Measurements from ENCODE around the gene MYO10. TPM values are rescaled to one million over a fixed set of nuclear protein-coding genes. Genes with fewer than 3 reads are reported as not detected.

The MYO10 gene
- total RNA-seq, 2 experiments from 2014 or later = 0.03 to 1.7 TPM

DNA sequence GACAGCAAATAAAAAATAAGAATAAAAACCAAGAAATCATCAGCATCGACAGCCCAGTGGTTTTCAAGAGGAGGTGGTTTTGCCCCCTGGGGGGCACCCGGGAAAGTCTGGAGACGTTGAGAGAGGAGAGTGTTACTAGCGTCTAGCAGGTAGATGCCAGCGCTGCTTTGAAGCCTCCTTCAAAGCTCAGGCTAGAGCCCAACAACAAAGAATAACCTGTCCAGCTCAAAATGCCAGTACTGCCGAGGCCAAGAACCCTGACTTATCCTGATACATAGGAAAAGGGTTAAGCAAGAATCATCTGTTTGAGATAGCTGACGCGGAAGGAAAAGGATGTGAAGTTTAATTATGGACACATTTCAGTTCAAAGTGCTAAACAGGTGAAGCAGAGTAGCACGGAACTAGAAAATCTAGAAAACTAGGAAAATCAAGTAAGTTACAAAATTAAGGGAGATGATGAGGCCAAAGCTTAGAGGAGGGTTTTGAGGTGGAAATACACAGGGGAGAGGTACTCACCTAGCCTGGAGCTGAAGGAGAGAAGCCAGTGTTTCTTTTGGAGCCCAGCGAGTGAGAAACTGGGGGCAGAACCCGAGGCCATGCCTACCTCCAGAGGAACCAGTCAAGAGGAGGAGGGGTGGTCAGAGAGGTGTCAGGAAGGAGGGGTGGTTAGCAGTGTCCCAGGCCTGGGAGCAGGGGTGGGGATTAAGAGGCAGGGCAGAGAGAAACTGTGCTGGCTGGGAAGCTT lies 198.3 kb downstream of the MYO10 start:
- CTCF ChIA-PET (ENCODE audit: unreplicated experiment) = no interaction called here
- POLR2A ChIA-PET = interaction anchor here (0.6 kb wide), 1 partner anchor 269 kb away, joined by 4 read pairs; no protein-coding TSS in a partner anchor

DNA sequence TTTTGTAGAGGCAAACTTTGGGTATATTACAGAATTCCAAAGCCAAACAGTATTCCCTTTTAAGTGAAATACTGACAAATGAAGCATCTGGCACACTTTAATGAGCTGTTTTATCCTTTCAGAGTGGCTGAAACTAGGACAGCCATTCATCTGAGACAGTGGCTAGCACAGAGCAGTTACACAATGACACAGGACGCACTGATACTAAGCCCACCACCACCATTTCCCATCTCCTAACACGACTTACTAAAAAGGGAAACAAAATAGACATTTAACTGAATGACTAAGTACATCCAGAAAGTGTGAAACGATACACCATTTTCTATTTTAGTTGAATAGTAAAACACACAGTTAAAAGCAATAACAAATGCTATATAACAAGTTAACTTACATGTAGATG lies 198.9 kb downstream of the MYO10 start:
- no peaks in the 10 kb centered on the region for H3K9me2 ChIP-seq (ENCODE audit: insufficient read depth, low read length)
- no peak for DNase-seq (ENCODE audit: low spot score)
- no peak overlapping the region for H3K27ac ChIP-seq (ENCODE audit: low read depth, low read length, poor library complexity, severe bottlenecking)
- H3K4me2 ChIP-seq (ENCODE audit: low read length) = no peak overlapping the region
- TF ChIP-seq, protein P1, sequence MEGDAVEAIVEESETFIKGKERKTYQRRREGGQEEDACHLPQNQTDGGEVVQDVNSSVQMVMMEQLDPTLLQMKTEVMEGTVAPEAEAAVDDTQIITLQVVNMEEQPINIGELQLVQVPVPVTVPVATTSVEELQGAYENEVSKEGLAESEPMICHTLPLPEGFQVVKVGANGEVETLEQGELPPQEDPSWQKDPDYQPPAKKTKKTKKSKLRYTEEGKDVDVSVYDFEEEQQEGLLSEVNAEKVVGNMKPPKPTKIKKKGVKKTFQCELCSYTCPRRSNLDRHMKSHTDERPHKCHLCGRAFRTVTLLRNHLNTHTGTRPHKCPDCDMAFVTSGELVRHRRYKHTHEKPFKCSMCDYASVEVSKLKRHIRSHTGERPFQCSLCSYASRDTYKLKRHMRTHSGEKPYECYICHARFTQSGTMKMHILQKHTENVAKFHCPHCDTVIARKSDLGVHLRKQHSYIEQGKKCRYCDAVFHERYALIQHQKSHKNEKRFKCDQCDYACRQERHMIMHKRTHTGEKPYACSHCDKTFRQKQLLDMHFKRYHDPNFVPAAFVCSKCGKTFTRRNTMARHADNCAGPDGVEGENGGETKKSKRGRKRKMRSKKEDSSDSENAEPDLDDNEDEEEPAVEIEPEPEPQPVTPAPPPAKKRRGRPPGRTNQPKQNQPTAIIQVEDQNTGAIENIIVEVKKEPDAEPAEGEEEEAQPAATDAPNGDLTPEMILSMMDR (conservative IDR thresholded peaks at IDR 0.05; ENCODE audit: low read length) = no peak
- no TSS peak for BruUV-seq (replicated peaks)
- H2AFZ ChIP-seq (ENCODE audit: low read length) = no peak overlapping the region
- ChIA-PET POLR2A (no interaction called here), CTCF (ENCODE audit: unreplicated experiment) (no interaction called here)
- H3K79me2 ChIP-seq (ENCODE audit: insufficient read depth, low read depth, low read length) = no peaks in the 10 kb centered on the region
- H3K4me1 ChIP-seq (ENCODE audit: insufficient read depth, low read length, poor library complexity, severe bottlenecking) = no peaks in the 10 kb centered on the region
- H4K20me1 ChIP-seq (ENCODE audit: insufficient read depth, low read length) = no peaks in the 10 kb centered on the region
- intact Hi-C loops (cut with micrococcal nuclease; ENCODE audit: unreplicated experiment) = no loop called here
- H3K9me3 ChIP-seq (ENCODE audit: low read length) = no peaks in the 10 kb centered on the region
- no peak overlapping the region for H3K4me3 ChIP-seq (ENCODE audit: low read depth, low read length, poor library complexity, severe bottlenecking)
- no peaks in the 10 kb centered on the region for H3K36me3 ChIP-seq (ENCODE audit: insufficient read depth, low read length)

More for the DNA sequence above, 198.3 kb downstream of the MYO10 start:
- no peak overlapping the region for H3K4me2 ChIP-seq (ENCODE audit: low read length)
- no peaks in the 10 kb centered on the region for H3K36me3 ChIP-seq (ENCODE audit: insufficient read depth, low read length)
- no peaks in the 10 kb centered on the region for H3K9me2 ChIP-seq (ENCODE audit: insufficient read depth, low read length)
- no peak for DNase-seq (ENCODE audit: low spot score)
- intact Hi-C loops (cut with micrococcal nuclease; ENCODE audit: unreplicated experiment) = no loop called here
- no peaks in the 10 kb centered on the region for H3K9me3 ChIP-seq (ENCODE audit: low read length)
- no peak overlapping the region for H2AFZ ChIP-seq (ENCODE audit: low read length)
- H3K4me1 ChIP-seq (ENCODE audit: insufficient read depth, low read length, poor library complexity, severe bottlenecking) = no peaks in the 10 kb centered on the region
- TF ChIP-seq, protein P1 (conservative IDR thresholded peaks at IDR 0.05; ENCODE audit: low read length) = no peak
- TF ChIP-seq EZH2phosphoT487 (IDR thresholded peaks at IDR 0.05; ENCODE audit: borderline replicate concordance, low read depth, low read length) = no peak
- H4K20me1 ChIP-seq (ENCODE audit: insufficient read depth, low read length) = no peaks in the 10 kb centered on the region
- BruUV-seq (replicated peaks) = no TSS peak
- H3K4me3 ChIP-seq (ENCODE audit: low read depth, low read length, poor library complexity, severe bottlenecking) = no peak overlapping the region
- no peak overlapping the region for H3K27ac ChIP-seq (ENCODE audit: low read depth, low read length, poor library complexity, severe bottlenecking)
- H3K79me2 ChIP-seq (ENCODE audit: insufficient read depth, low read depth, low read length) = no peaks in the 10 kb centered on the region

DNA sequence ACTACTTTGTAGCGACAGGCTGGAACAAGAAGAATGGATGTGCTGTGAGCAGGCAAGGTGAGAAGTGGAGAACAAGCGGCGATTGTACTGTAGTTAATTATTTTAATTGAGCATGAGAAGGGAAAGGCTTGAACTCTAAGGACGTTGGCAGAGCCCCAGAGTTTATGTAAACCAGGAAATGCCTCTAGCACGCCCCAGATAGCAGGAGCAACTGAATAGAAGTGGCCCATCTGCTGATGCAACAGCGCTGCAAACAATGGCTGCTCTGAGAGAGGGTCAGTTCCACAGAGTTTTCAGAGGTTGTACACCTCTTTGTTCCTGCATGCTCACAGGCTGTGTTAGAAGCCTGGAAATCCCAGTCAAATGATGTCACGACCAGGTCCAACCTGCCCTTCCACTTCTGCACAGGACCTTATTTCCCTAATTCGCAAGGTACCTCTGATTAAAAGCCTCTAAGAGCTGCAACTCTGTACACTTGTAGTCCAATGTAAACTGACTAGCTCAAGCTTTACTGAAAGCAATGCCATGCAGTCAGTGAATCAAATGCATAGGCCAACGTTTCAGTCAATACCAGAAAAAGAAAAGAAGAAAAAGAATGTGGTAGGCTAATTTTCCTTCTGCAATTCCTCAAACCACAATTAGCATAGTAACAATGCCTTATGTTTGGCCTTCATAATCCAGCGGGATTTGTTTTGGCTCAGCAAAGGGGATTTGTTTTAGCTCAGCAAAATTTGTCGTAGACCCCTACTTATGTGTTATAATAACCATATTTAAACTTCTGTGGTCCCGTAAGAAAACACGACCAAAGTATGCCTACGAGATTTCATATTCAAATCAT lies 199.7 kb downstream of the MYO10 start:
- CTCF ChIA-PET (ENCODE audit: unreplicated experiment) = no interaction called here
- intact Hi-C loops (cut with micrococcal nuclease; ENCODE audit: unreplicated experiment) = no loop called here
- no TSS peak for BruUV-seq (replicated peaks)

More for the DNA sequence above, 199.7 kb downstream of the MYO10 start:
- DNase-seq (ENCODE audit: low spot score) = no peak
- Histone ChIP-seq H3K9me3 (ENCODE audit: low read length) (no peaks in the 10 kb centered on the region), H3K4me1 (ENCODE audit: insufficient read depth, low read length, poor library complexity, severe bottlenecking) (no peaks in the 10 kb centered on the region), H2AFZ (ENCODE audit: low read length) (no peak overlapping the region), H3K79me2 (ENCODE audit: insufficient read depth, low read depth, low read length) (no peaks in the 10 kb centered on the region), H3K4me2 (ENCODE audit: low read length) (no peak overlapping the region), H3K36me3 (ENCODE audit: insufficient read depth, low read length) (no peaks in the 10 kb centered on the region), H4K20me1 (ENCODE audit: insufficient read depth, low read length) (no peaks in the 10 kb centered on the region), H3K4me3 (ENCODE audit: low read depth, low read length, poor library complexity, severe bottlenecking) (no peak overlapping the region), H3K9me2 (ENCODE audit: insufficient read depth, low read length) (no peaks in the 10 kb centered on the region), H3K27ac (ENCODE audit: low read depth, low read length, poor library complexity, severe bottlenecking) (no peak overlapping the region)
- TF ChIP-seq, protein P1 (conservative IDR thresholded peaks at IDR 0.05; ENCODE audit: low read length) = no peak
- TF ChIP-seq EZH2phosphoT487 (IDR thresholded peaks at IDR 0.05; ENCODE audit: borderline replicate concordance, low read depth, low read length) = no peak
- POLR2A ChIA-PET = no interaction called here

Measured in OCI-LY7 (cell line).